GM19351 (cell line): ENCODE data around the gene FADS2.

Experiments
- ATAC-seq: cut with Tn5 transposase; IDR thresholded peaks from one replicate; pipeline ENCODE4 v1.9.1; 2021; ENCODE audit warnings: mild to moderate bottlenecking, moderate library complexity; ENCODE audit not compliant: unreplicated experiment

Gene FADS2

DNA sequence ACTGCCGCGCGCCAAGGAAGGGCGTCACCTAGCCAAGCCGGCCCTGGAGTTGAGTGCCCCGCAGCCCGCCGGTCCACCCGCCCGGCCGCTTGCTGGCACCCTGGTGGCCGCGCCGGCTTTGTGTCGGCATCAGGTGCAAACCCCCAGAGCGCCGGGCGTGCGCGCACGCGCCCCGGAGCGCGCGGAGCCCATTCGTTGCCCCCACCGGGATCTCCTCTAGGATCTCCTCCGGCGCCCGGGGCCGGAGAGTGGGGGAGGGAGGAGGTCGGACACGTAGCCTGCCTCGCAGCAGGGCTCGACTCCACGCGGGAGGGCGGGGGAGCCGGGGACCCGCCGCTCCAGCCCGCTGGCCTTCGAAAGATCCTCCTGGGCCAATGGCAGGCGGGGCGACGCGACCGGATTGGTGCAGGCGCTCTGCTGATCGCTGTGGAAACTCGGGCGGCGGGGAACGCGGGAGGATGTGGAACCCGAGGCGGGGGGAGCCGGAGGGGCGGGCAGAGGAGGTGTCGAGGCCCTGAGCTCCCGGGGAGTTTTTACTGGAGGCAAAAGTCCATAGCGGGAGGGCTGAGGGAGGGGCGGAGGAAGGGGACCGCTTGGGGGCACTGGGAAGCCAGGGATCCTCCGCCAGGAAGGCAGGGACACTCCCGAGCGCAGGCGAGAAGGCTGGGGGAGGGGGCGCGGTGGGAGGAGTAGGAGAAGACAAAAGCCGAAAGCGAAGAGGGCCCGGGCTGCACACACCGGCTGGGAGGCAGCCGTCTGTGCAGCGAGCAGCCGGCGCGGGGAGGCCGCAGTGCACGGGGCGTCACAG is at the start of gene FADS2:
TSS of gene FADS2 (plus strand) at position 730 of the 808 bp plus-strand sequence. CDS start 91 bp downstream, outside the sequence.
- ATAC-seq: peak; percentile 77

DNA sequence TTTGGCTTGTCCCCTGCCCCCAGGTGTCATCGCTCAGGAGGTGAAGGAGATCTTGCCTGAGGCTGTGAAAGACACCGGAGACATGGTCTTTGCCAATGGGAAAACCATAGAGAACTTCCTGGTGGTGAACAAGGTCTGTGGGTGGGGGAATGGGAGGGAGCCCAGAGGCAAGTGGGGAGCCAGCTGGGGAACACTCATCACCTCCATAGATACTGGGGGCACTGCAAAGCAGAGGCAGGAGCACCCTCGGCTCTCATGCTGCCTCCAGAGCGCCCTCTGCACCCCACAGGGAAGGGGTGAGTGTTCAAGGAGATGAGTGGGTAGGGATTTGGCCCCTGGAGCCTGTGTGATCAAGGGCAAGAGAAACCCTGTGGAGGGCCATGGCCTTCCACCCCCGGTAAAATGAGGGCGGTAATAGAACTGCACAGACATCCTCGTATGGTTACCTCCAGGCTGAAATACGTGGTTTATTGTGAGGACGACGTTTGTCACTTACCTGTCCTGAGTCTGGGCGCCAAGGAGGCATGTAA is 49.7 kb upstream of the FADS2 start:
- ATAC-seq: no peak

DNA sequence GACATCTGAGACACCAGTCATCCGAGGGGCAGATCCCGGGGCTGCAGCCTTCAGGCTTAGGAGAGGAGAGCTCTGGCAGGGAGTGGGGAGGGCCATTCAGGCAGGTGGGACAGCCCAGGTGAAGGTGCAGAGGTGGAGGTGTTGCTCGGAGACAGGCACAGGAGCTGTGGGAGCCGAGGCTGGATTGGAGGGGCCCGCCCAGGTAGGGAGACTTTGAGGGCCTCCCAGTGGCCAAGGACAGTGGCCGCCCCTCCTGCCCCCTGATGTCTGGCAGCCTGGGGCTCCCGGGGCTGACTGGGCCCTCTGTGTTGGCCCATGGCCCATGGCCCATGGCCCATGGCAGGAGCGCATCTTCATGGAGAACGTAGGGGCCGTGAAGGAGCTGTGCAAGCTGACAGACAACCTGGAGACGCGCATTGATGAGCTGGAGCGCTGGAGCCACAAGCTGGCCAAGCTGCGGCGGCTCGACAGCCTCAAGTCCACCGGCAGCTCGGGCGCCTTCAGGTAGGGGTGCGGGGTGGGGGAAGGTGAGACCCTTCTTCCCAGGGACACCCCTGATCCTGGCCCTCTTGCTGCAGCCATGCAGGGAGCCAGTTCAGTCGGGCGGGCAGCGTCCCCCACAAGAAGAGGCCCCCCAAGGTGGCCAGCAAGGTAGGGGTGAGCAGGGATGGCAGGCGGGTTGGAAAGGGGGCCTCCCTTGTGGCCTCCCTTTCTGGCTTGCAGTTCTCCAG is 49.0 kb upstream of the FADS2 start:
- no peak for ATAC-seq

DNA sequence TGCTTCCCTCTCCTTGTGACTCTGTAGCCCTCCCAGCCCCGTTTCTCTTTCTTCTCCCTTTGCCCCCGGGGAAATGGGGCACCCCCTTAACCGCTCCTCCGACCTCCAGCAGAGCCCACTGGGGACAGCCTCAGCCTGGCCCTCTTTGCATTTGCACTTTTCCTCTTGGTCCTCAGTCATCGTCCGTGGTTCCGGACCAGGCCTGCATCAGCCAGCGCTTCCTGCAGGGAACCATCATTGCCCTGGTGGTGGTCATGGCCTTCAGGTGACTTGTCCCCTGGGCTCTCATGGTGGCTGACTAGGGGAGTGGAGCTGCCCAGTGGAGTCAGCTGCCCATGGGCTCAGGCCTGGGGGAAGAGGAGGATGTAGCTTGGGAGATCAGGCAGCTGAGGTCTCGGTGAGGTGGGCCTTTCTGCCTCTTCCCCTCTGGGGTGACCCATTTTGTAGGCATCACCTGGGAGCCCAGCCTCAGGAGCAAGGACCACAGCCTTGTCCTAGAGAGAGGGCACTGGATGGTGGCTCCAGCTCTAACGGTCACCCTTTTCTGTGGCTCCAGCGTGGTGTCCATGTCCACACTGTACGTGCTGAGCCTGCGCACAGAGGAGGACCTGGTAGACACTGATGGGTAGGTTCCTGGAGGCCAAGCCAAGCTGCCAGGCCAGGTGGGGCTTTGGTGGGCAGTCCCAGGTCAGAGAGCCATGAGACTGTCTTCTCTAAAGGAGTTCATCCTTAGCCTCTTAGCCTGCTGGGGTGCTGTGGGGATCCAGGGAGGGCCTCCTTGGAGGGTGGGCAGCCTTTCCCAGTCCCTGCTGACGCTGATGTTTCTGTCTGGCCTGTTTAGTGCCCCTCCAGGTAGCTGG is 48.2 kb upstream of the FADS2 start:
- ATAC-seq: no peak

DNA sequence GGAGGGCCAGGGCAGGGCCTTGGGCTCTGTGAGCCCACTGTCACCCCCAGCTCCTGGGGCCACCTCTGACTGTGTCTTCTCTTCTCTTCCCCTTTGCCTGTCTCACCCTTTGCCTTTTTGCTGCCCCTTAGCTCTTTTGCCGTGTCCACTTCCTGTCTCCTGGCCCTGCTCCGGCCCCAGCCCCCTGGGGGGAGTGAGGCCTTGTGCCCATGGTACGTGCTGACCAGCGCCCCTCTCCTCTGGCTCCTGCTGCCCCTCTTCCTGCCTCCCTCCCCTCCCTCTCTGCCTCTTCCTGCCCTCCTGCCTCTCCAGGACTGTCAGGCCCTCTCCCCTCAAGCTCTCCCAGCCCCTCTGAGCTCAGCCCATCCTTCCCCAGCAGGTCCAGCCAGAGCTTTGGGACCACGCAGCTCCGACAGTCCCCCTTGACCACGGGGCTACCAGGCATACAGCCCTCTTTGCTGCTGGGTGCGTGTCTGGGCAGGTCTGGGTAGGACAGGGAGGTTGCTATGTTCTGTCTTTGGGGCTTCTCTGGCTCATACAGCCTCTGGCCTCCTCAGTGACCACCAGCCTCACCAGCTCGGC is 47.4 kb upstream of the FADS2 start:
- ATAC-seq: no peak

DNA sequence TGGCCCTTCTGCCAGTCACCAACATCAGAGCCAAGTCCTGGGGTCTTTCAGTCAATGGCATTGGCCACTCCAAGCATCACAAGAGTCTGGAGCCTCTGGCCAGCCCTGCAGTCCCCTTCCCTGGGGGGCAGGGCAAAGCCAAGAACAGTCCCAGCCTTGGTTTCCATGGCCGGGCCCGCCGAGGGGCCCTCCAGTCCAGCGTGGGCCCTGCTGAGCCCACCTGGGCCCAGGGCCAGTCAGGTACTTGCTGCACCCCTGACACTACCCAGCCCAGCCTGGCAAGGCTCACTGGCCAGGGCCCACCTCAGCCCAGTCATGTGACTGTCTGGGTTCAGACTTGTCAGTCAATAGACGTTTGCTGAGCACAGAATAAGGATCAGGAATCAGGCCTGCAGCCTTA is 46.5 kb upstream of the FADS2 start:
- ATAC-seq: no peak

DNA sequence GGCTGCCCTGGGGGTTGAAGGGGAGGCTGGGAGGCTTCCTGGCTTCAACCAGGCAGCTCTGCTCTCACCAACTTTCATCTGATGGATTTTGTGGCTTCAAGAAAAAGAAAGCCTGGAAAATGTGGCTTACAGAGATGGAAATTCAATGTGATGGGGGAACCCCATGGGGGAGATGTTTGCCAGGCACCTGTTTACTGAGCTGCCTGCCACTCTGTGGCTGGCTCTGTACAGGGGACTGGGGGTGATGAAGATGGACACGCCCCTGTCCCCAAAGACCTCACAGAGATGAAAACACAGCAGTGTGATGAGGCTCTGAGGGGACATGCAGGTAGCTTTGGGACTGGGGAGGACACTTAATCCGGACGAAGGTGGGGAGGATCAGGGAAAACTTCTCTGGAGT is 45.8 kb upstream of the FADS2 start:
- ATAC-seq: no peak

DNA sequence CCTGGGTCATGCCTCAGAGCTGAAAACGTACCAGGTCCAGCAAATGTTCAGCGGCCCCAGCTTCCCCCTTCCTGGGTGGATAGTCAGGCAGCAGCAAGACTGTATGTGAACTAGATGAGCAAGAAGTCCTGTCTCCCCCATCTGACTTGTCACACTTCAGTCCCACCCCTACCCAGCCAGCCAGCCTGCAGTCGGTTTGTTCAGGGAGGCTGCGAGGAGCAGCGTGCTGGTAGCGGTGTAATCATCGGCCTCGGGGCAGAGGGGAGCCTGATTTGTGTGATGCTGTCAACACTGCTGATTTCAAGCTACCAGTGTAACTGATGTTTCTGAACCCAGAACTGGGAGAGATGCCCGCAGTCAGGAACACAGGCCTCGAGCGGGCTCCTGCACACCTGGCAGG is 45.3 kb upstream of the FADS2 start:
- ATAC-seq: no peak

DNA sequence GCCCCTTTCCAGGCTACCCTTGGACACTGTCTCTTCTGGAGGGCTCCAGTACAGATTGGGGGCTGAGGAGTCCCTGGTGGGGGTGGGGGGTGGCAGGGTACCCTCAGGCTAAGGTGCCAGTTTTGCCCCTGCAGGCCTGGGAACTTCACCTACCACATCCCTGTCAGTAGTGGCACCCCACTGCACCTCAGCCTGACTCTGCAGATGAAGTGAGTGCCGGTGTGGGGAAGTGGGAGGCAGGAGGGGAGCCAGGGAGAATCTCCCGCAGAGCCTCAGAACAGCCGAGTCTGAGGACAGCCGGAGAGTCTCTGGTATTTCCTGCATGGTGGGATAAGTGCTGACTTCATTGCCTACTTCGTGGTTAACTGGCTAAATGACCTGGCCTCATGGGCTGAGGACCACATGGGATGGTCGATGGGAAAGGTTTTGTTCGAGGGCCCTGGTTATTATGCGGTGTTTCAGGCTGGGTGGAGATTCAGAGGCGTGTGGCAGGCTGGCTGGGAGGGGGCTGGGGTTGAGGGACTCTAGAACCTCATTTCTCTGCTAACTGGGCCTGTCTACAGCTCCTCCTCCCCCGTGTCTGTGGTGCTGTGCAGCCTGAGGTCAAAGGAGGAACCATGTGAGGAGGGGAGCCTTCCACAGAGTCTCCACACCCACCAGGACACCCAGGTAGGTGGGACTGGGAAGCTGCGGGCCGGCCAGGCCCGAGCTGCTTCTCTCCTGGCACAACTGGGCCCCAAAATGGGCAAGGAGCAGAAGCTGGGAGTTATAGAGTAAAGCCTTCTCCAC is 44.2 kb upstream of the FADS2 start:
- ATAC-seq: no peak

DNA sequence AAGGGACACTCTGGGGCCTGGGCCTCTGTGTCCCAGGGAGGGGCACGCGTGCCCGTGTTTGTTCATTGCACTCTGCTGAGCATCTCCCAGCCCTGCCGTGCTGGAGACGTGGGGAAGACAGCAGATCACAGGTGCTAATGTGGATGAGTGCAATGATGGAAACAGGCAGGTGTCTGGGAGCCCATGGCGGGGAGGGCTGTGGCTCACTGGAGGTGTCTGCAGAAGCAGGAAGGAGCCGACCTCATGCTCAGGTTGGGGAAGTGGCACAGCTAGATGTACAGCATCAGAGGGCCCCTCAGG is 43.6 kb upstream of the FADS2 start:
- no peak for ATAC-seq

DNA sequence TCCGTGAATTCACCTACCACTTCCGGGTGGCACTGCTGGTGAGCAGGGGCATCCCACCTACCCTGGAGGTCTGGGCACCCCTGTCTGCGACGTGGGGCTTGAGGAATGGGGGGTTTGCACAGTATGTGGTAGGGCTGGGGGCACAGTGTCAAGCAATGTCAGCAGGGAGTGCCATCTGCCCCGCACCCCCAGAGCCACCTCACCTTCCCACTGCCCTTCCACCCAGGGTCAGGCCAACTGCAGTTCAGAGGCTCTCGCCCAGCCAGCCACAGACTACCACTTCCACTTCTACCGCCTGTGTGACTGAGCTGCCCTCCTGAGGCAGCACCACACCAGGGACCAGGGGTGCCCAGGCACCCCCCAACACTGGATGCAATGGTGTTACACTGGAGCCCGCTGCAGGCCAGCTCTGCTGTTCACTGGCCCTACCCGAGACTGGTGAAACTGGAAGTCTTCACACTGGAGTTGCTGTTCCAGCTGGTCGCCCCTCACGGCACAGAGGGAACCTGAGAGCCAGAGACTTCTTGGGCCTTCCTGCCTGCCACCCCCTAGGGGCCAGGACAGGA is 42.2 kb upstream of the FADS2 start:
- no peak for ATAC-seq

DNA sequence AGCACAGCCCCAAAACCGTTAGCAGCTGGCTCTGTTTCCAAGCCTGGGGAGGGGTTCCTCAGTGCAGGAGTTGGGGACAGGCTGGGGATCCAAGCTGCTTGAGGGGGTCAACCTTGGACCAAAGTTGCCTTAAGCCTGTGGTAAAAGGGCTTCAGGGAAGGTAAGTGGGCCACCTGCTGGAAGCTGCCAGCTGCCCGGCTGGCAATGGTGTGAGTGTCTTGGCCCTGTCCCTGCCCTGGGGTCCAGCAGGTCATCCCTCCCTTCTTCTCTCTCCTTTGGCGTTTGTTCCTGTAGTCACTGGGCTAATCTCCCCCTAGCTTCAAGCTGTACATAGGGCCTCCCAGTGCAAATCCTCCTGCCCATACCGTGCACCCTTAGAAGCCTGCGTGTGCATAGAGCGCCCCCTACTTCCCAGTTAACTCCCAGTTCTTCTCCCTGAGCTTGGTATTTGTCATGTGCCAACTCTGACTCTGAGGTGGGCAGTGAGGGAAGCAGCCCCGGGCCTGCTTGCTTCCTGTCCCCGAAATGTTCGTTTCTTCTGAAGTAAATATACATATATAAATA is 40.1 kb upstream of the FADS2 start:
- no peak for ATAC-seq

DNA sequence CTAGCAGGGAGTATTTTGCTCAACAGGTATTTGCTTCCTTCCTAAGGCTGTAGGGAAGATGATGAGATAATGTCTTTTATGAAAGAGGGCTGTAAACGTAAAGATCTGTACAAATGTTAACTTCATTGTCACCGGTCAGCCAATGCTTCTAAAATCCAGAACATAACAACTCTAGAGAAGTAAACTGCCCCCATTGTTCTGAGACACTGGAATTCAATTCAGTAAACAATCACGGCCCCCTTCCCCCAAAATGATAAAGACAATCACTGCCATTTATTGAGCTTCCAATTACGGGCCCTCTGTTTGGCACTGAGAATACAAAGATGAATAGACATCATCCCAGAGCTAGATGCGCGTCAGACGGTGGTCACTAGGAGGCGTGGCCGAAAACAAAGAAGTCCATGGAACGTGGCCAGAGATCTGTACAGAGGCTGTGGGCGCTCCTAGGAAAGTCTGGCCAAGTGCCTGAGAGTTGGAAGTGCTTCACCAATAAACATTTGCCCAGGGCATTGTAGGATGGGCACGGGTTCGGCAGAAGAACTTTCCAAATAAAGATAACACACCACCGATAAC is 36.3 kb upstream of the FADS2 start:
- peak; percentile 51 for ATAC-seq

DNA sequence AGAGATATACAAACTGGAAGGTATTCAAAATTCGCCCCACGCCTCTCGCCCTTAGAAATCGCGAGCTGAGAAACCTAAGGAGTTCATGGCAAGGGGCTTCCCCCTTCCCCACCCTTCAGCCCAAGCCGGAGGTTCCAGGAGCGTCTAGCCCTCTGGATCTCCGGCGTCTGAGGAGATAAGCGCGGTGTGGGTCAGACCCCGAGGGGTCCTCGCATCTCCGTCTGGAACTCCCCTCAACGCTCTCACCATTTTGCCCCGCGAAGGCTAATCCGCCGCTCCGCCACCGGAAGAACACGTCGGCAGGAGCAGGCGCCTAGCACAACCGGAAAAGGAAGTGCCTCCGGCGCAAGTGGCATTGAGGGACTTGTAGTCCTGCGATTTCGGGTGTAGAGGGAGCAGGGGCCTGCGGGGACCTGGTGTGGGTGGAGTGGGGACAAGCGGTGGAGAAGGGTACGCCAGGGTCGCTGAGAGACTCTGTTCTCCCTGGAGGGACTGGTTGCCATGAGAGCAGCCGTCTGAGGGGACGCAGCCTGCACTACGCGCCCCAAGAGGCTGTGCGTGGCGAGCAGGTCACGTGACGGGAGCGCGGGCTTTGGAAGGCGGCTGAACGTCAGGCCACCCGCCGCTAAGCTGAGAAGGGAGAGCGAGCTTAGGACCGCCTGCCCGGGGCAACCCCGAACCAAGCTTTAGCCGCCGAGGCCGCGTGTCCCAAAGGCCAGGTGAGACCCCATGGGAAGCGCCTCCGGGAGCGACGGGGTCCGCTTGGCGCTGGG is 35.6 kb upstream of the FADS2 start, which contains the start of the genes FEN1 and TMEM258:
TSS of gene FEN1 (plus strand) at position 602 of the 773 bp plus-strand sequence. CDS start 2,451 bp downstream, outside the sequence.
TSS of gene TMEM258 (minus strand) at position 290 of the 773 bp plus-strand sequence. CDS start at position 249, 41 bp downstream.
- peak; percentile 85 for ATAC-seq

DNA sequence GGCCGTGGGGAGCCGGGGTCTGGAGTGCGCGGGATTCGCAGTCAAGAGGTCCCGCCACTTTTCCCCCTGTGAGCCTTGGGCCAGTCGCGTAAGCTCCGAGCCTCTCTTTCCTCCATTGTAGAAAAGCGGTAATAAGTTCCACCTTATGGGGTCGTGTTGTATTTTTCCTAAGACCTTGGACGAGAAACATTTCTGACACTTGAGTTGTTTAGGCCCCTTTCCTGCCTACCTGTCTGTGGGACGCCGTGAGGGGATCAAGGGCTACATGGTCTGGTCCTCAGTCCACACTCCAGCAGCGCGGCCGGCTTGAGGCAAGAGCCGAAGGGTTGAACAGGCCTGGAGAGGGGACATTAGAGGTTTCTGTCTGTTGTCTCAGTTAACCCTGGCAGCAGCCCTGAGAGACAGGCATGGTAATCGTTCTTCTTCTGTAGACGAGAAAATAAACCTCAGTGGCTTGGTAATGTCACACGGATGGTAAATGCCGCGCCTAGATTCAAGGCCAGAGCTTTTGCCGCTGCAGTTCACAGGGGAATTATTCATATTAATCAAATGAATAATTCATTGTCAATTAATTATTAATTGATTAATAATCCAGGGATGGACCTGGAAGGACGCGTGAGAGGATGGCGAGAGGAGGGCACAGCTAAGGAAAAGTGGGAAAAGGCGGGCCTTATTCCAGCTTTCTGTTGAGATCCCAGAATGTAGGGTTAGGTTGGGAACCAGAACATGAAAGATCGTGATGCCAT is 34.8 kb upstream of the FADS2 start:
- peak; percentile 17 for ATAC-seq

DNA sequence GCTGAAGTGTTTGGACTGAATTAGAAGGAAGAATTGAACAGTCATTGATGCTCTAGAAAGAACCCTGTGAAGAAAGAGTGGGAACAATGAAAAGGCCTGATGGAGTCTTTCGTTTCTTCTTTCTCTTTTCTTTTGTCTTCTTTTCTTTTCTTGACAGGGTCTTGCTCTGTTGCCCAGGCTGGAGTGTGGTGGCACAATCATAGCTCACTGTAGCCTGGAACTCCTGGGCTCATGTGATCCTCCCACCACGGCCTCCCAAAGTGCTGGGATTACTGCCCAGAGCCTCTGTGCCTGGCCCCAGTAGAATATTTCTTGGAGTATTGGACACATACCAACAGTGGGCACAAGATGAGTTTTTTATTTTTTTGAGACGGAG is 34.3 kb upstream of the FADS2 start:
- no peak for ATAC-seq

DNA sequence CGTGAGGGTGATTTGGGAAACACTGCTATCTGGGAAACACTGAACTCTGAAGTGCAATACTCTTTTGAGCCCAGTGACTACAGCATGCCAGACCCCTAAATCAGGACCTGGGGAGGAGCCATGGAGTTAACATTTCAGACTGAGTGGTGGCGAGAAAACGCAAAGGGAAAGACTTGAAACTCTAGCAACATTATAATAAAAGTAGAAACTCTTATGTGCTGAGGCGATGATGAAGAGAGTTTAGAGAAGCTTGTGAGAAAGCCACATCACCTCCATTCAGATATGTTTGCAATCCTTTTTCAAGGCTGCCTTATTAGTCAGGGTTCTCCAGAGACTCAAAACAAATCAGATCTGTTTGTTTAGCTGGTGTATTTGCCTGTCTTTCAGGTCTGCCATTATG is 33.5 kb upstream of the FADS2 start:
- ATAC-seq: no peak
